GM19452 (cell line): ENCODE data around the gene KRTAP5-4.
"Not testable (repeated sequence)": the region's sequence is repeated elsewhere in the genome, so short reads cannot be mapped to it uniquely, and the experiment has no call there.

Experiments
- ATAC-seq: cut with Tn5 transposase; IDR thresholded peaks from one replicate; pipeline ENCODE4 v1.9.1; 2021; ENCODE audit not compliant: unreplicated experiment

KRTAP5-4 gene

GRCh38 chr11:1622086-1622485 lies at the start of gene KRTAP5-4:
Gene KRTAP5-4, minus strand, starts transcription at chr11:1622138. Its CDS starts 45 bp downstream, at chr11:1622093.
- ATAC-seq = no peak

- ATAC-seq = no peak
These were observed 49.7 kb upstream of the KRTAP5-4 start for GRCh38 chr11:1671658-1672057.

- ATAC-seq = no peak
These were observed 49.0 kb upstream of the KRTAP5-4 start for GRCh38 chr11:1670905-1671371.

GRCh38 chr11:1670457-1670856 lies 48.5 kb upstream of the KRTAP5-4 start:
- ATAC-seq = not testable (repeated sequence)

GRCh38 chr11:1669546-1670218 lies 47.7 kb upstream of the KRTAP5-4 start:
- no peak for ATAC-seq

GRCh38 chr11:1668911-1669473 lies 47.1 kb upstream of the KRTAP5-4 start:
- ATAC-seq = no peak

GRCh38 chr11:1667906-1668305 lies 46.0 kb upstream of the KRTAP5-4 start:
- ATAC-seq = no peak

GRCh38 chr11:1667121-1667850 lies 45.3 kb upstream of the KRTAP5-4 start:
- ATAC-seq = no peak

GRCh38 chr11:1665313-1665712 lies 43.4 kb upstream of the KRTAP5-4 start:
- no peak for ATAC-seq

- not testable (repeated sequence) for ATAC-seq
These were observed 40.9 kb upstream of the KRTAP5-4 start for GRCh38 chr11:1662699-1663283.

GRCh38 chr11:1661454-1662269 lies 39.7 kb upstream of the KRTAP5-4 start:
- not testable (repeated sequence) for ATAC-seq

GRCh38 chr11:1660111-1660867 lies 38.4 kb upstream of the KRTAP5-4 start:
- no peak for ATAC-seq

GRCh38 chr11:1659506-1659905 lies 37.6 kb upstream of the KRTAP5-4 start:
- ATAC-seq = no peak

GRCh38 chr11:1656670-1657069 lies 34.7 kb upstream of the KRTAP5-4 start:
- no peak for ATAC-seq

GRCh38 chr11:1656061-1656441 lies 34.1 kb upstream of the KRTAP5-4 start:
- ATAC-seq = no peak

- ATAC-seq = no peak
These were observed 33.5 kb upstream of the KRTAP5-4 start for GRCh38 chr11:1655168-1656060.

- no peak for ATAC-seq
These were observed 32.6 kb upstream of the KRTAP5-4 start for GRCh38 chr11:1654388-1655167.
